Sigmoid colon (tissue), 4 donors: ENCODE data around the gene ASAP2.

Experiments
- POLR2A ChIP-seq, 2 donors: fragments of 450-650 bp; IDR thresholded peaks; one replicate each; pipeline ENCODE4 v1.6.1; 2016; ENCODE audit warnings: antibody characterized with exemption in 2 of 2, mild to moderate bottlenecking in 2 of 2, moderate library complexity in 2 of 2
- POLR2AphosphoS5 ChIP-seq, 4 donors: sonication (generic); formaldehyde crosslinking; IDR thresholded peaks; one replicate each; pipeline ENCODE4 v1.6.1; 2017; ENCODE audit warnings: antibody characterized with exemption in 4 of 4
- TF ChIP-seq, protein P1 (sequence below), 4 experiments: fragments of 450-650 bp in 3 of 4; fragments of 200-600 bp in 1 of 4; IDR thresholded peaks; one replicate each; pipeline ENCODE4 v1.5.1; 2016 to 2019; ENCODE audit warnings: antibody characterized with exemption in 4 of 4, mild to moderate bottlenecking in 3 of 4, moderate library complexity in 2 of 4

DNA sequence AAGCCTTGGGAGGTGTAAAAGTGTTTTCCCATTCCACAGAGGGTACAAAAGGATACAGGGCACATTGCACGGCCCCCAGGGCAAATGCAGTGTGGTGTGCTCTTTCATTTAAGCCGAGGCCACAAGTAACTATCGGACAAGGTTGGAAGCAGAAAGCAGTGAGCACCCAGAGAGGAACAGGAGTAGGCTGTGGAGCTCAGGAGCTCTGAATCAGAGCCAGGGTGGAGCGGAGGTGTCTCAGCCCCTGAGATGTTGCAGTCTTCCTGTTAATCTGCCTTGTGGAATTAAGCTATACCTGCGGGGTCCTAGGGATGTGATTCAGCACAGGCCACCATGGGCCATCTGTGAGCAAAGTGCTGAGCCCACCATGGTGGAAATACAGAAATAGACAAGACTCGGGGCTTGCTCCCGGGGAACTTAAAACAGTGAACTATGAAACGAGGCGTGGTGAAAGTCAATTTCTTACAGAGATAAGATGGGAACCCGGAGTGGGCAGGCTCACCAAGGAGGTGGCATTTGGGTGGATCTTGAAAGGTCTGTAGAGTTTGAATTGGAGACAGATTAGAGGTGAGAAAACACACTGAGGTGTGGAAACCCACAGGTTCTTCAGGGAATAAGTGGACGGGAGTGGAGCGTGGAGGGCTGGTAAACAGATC, 44.0 kb downstream of the ASAP2 start:
- TF ChIP-seq, protein P1, sequence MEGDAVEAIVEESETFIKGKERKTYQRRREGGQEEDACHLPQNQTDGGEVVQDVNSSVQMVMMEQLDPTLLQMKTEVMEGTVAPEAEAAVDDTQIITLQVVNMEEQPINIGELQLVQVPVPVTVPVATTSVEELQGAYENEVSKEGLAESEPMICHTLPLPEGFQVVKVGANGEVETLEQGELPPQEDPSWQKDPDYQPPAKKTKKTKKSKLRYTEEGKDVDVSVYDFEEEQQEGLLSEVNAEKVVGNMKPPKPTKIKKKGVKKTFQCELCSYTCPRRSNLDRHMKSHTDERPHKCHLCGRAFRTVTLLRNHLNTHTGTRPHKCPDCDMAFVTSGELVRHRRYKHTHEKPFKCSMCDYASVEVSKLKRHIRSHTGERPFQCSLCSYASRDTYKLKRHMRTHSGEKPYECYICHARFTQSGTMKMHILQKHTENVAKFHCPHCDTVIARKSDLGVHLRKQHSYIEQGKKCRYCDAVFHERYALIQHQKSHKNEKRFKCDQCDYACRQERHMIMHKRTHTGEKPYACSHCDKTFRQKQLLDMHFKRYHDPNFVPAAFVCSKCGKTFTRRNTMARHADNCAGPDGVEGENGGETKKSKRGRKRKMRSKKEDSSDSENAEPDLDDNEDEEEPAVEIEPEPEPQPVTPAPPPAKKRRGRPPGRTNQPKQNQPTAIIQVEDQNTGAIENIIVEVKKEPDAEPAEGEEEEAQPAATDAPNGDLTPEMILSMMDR (IDR thresholded peaks at IDR 0.05) = no peak
- no peak for TF ChIP-seq POLR2AphosphoS5 (IDR thresholded peaks at IDR 0.05)
- TF ChIP-seq POLR2A (IDR thresholded peaks at IDR 0.05) = no peak
